H1 (cell line): ENCODE data around the gene CDH12. TPM values are rescaled to one million over a fixed set of nuclear protein-coding genes. Genes with fewer than 3 reads are reported as not detected.
"Not testable (repeated sequence)": the region's sequence is repeated elsewhere in the genome, so short reads cannot be mapped to it uniquely, and the experiment has no call there.

Experiments
- CTCF ChIA-PET: fragments of 300-600 bp; sonication (Branson Sonifier 250); formaldehyde crosslinking; loops from one replicate; lab custom pipeline; 2021; ENCODE audit not compliant: partially characterized antibody; lab: Charles Lee
- POLR2A ChIA-PET: fragments of 300-600 bp; sonication (Branson Sonifier 250); formaldehyde crosslinking; loops from one replicate; lab custom pipeline; 2021; ENCODE audit warnings: inconsistent platforms; ENCODE audit not compliant: partially characterized antibody; lab: Charles Lee
- DNase-seq, 2 experiments: peaks; one replicate each; pipeline versions ENCODE4 v3.0.0 to v3.0.0-alpha.2; 2010 to 2022; ENCODE audit warnings: low spot score in 2 of 2, low read depth in 1 of 2, mixed read lengths in 1 of 2
- FAIRE-seq: peaks from 2 replicates; lab custom pipeline; 2011; peaks lifted over from hg19 to GRCh38; lab: Jason Lieb, UNC
- H2AFZ ChIP-seq: 2 replicates; pipeline ENCODE4 v1.8.1; 2012; ENCODE audit warnings: low read length, inconsistent platforms
- H2AK5ac ChIP-seq: 2 replicates; pipeline ENCODE4 v1.6.1; 2013; ENCODE audit warnings: low read depth, low read length
- H2BK120ac ChIP-seq: replicated peaks from 2 replicates; pipeline ENCODE3; 2013; ENCODE audit warnings: low read depth, low read length, inconsistent platforms
- H2BK12ac ChIP-seq: 2 replicates; pipeline ENCODE4 v1.6.1; 2013; ENCODE audit warnings: low read depth, low read length
- H2BK15ac ChIP-seq: 2 replicates; pipeline ENCODE4 v1.6.1; 2013; ENCODE audit warnings: low read length
- H2BK20ac ChIP-seq: 2 replicates; pipeline ENCODE4 v1.6.1; 2013; ENCODE audit warnings: low read length
- H2BK5ac ChIP-seq: 2 replicates; pipeline ENCODE4 v1.6.1; 2013; ENCODE audit warnings: low read depth, low read length
- H3K14ac ChIP-seq: 2 replicates; pipeline ENCODE4 v1.6.1; 2013; ENCODE audit warnings: inconsistent platforms; ENCODE audit not compliant: insufficient read length
- H3K18ac ChIP-seq: 2 replicates; pipeline ENCODE4 v1.6.1; 2013; ENCODE audit warnings: low read length; ENCODE audit errors: extremely low read depth
- H3K23ac ChIP-seq: 2 replicates; pipeline ENCODE4 v1.6.1; 2013; ENCODE audit warnings: inconsistent platforms; ENCODE audit not compliant: insufficient read length
- H3K23me2 ChIP-seq: 2 replicates; pipeline ENCODE4 v1.6.1; 2013; ENCODE audit warnings: low read depth, low read length
- H3K27ac ChIP-seq: 2 replicates; pipeline ENCODE4 v1.6.1; 2011; ENCODE audit warnings: low read depth, low read length, inconsistent platforms
- H3K27me3 ChIP-seq, 4 experiments: replicated peaks in 1 of 4; 1 replicate in 1 of 4; 2 replicates in 3 of 4; pipeline versions ENCODE4 v1.6.1 to v1.8.1; 2011 to 2013; ENCODE audit warnings: low read length in 3 of 4, mild to moderate bottlenecking in 3 of 4, inconsistent platforms in 2 of 4, mixed read lengths in 2 of 4, moderate library complexity in 1 of 4; ENCODE audit not compliant: control insufficient read depth in 3 of 4, insufficient read depth in 3 of 4; ENCODE audit errors: extremely low read depth in 1 of 4
- H3K36me3 ChIP-seq, 4 experiments: 2 replicates each; pipeline versions ENCODE4 v1.6.1 to v1.8.1; 2011 to 2013; ENCODE audit warnings: mild to moderate bottlenecking in 4 of 4, low read length in 3 of 4, moderate library complexity in 2 of 4, control low read depth in 1 of 4, inconsistent platforms in 1 of 4; ENCODE audit not compliant: insufficient read depth in 4 of 4, control insufficient read depth in 2 of 4
- H3K4ac ChIP-seq: replicated peaks from 2 replicates; pipeline ENCODE3; 2013; ENCODE audit warnings: low read length, low read depth, mixed read lengths, inconsistent platforms; ENCODE audit not compliant: insufficient read length
- H3K4me1 ChIP-seq, 4 experiments: replicated peaks in 1 of 4; 1 replicate in 1 of 4; 2 replicates in 3 of 4; pipeline versions ENCODE4 v1.6.1 to v1.8.1; 2011 to 2013; ENCODE audit warnings: low read length in 3 of 4, inconsistent platforms in 2 of 4, mixed read lengths in 1 of 4; ENCODE audit not compliant: insufficient read depth in 4 of 4, control insufficient read depth in 3 of 4
- H3K4me2 ChIP-seq, 2 experiments: 2 replicates each; pipeline versions ENCODE4 v1.6.1 to v1.8.1; 2011 to 2013; ENCODE audit warnings: low read depth in 2 of 2, low read length in 2 of 2, control low read depth in 1 of 2, inconsistent platforms in 1 of 2, mild to moderate bottlenecking in 1 of 2; ENCODE audit not compliant: insufficient read depth in 1 of 2
- H3K4me3 ChIP-seq, 4 experiments: fragments of 200-600, 300-600 bp in 1 of 4; sonication (generic), shearing (Covaris generic), sonication (Bioruptor Twin) in 1 of 4; 2 replicates each; pipeline versions ENCODE4 v1.5.1 to v1.8.1; 2011 to 2016; ENCODE audit warnings: low read length in 4 of 4, low read depth in 3 of 4, control low read depth in 2 of 4, inconsistent platforms in 2 of 4, mild to moderate bottlenecking in 2 of 4, mixed read lengths in 1 of 4, moderate library complexity in 1 of 4; ENCODE audit not compliant: insufficient read depth in 2 of 4; ENCODE audit errors: extremely low read depth in 1 of 4
- H3K56ac ChIP-seq: replicated peaks from 2 replicates; pipeline ENCODE3; 2013; ENCODE audit warnings: low read depth, mild to moderate bottlenecking, mixed read lengths, low read length, inconsistent platforms; ENCODE audit not compliant: insufficient read length
- H3K79me1 ChIP-seq: 2 replicates; pipeline ENCODE4 v1.6.1; 2013; ENCODE audit warnings: low read depth, low read length, control low read depth
- H3K79me2 ChIP-seq, 2 experiments: 2 replicates each; pipeline versions ENCODE4 v1.6.1 to v1.8.1; 2012 to 2013; ENCODE audit warnings: low read length in 2 of 2, mild to moderate bottlenecking in 2 of 2, inconsistent platforms in 1 of 2; ENCODE audit not compliant: insufficient read depth in 2 of 2, control insufficient read depth in 1 of 2
- H3K9ac ChIP-seq, 4 experiments: replicated peaks in 1 of 4; 1 replicate in 1 of 4; 2 replicates in 3 of 4; pipeline versions ENCODE4 v1.6.1 to v1.8.1; 2011 to 2013; ENCODE audit warnings: low read depth in 3 of 4, low read length in 3 of 4, control low read depth in 2 of 4, mild to moderate bottlenecking in 2 of 4, moderate library complexity in 2 of 4, inconsistent platforms in 1 of 4; ENCODE audit errors: extremely low read depth in 1 of 4
- H3K9me3 ChIP-seq, 2 experiments: 2 replicates each; pipeline versions ENCODE4 v1.6.1 to v1.8.1; 2012 to 2013; ENCODE audit warnings: mild to moderate bottlenecking in 2 of 2, moderate library complexity in 2 of 2, control low read depth in 1 of 2, inconsistent platforms in 1 of 2, low read depth in 1 of 2, low read length in 1 of 2, mixed read lengths in 1 of 2; ENCODE audit not compliant: insufficient read depth in 2 of 2
- H4K20me1 ChIP-seq, 2 experiments: replicated peaks in 1 of 2; 2 replicates each; pipeline versions ENCODE3 to v1.8.1; 2011 to 2013; ENCODE audit warnings: inconsistent platforms in 2 of 2, low read length in 2 of 2, mild to moderate bottlenecking in 1 of 2; ENCODE audit not compliant: insufficient read depth in 2 of 2, control insufficient read depth in 1 of 2
- H4K5ac ChIP-seq: 2 replicates; pipeline ENCODE4 v1.6.1; 2013; ENCODE audit warnings: low read length, low read depth, mixed read lengths, inconsistent platforms; ENCODE audit not compliant: insufficient read length
- H4K8ac ChIP-seq: 2 replicates; pipeline ENCODE4 v1.8.0; 2013; ENCODE audit warnings: mild to moderate bottlenecking, moderate library complexity, low read length, inconsistent platforms; ENCODE audit not compliant: insufficient read depth; ENCODE audit errors: extremely low read depth
- H4K91ac ChIP-seq: replicated peaks from 2 replicates; pipeline ENCODE3; 2013; ENCODE audit warnings: low read length, mixed read lengths, inconsistent platforms; ENCODE audit not compliant: insufficient read length
- RAD21 ChIP-seq, 2 experiments: IDR thresholded peaks in 1 of 2; conservative IDR thresholded peaks in 1 of 2; 2 replicates each; pipeline ENCODE4 v1.6.1; 2011; ENCODE audit warnings: low read depth in 2 of 2, low read length in 2 of 2, improper control_type of control experiment in 1 of 2, inconsistent platforms in 1 of 2, mild to moderate bottlenecking in 1 of 2, moderate library complexity in 1 of 2
- WGBS, 2 experiments: shearing (Covaris generic) in 1 of 2; methylation state at CpG; one replicate each; pipeline versions ENCODE4 v1.1.6 to v1.1.7; 2013 to 2015; ENCODE audit warnings: low lambda C conversion rate in 2 of 2, mixed read lengths in 2 of 2, inconsistent platforms in 1 of 2, low coverage in 1 of 2, missing lambda C conversion rate in 1 of 2; ENCODE audit not compliant: insufficient replicate concordance in 2 of 2, insufficient coverage in 1 of 2, insufficient read length in 1 of 2; ENCODE audit errors: extremely low coverage in 1 of 2, missing lambda C conversion rate in 1 of 2; 5-methylcytosine and 5-hydroxymethylcytosine counted together
- polyA plus RNA-seq, 7 experiments: library from polyadenylated mRNA; depleted of rRNA in 3 of 7; stranded (reverse) in 5 of 7; unstranded in 2 of 7; fragments of >200 nt in 5 of 7; fragments of 200-250 nt in 2 of 7; gene quantifications; 1 replicate in 5 of 7; 2 replicates in 1 of 7; 4 replicates in 1 of 7; pipeline versions ENCODE4 v1.2.1 to v1.2.3, GENCODE V29; 2011 to 2013; ENCODE audit warnings: missing spikeins in 2 of 7, mixed read lengths in 2 of 7
- total RNA-seq: library from RNA; stranded (reverse); fragmentation: NEBNext Ultra II Directional; extraction: Animal tissue kit (Norgen Biotek cat#: 25700); gene quantifications from 2 replicates; pipeline ENCODE4 v1.2.1, GENCODE V29; 2021

The CDH12 gene
- total and polyA plus RNA-seq, 2 of the 8 experiments (the other 6 are each of a cell fraction or from before 2014, with no cell fraction given): 0.03 TPM; not detected in 1

GRCh38 chr5:22277006-22277405, 576.1 kb downstream of the CDH12 start:
- no peak overlapping the region for H2AFZ ChIP-seq
- H3K9me3 ChIP-seq: 0 out of 4 replicates have a peak, but pooled peaks cover 0 to 3% of the 10 kb centered on the region in 2 experiments
- H2BK5ac ChIP-seq: no peak overlapping the region
- H3K9ac ChIP-seq: no peak overlapping the region
- H3K4me1 ChIP-seq: no peaks in the 10 kb centered on the region
- no peak overlapping the region for H3K4me3 ChIP-seq
- no peaks in the 10 kb centered on the region for H3K23me2 ChIP-seq
- no peaks in the 10 kb centered on the region for H3K27me3 ChIP-seq
- no peak for TF ChIP-seq RAD21 (IDR thresholded peaks at IDR 0.05 in 1 of 2, conservative IDR thresholded peaks at IDR 0.05 in 1 of 2; ENCODE audit: low read depth in 2 of 2, low read length in 2 of 2)
- no peak overlapping the region for H2BK12ac ChIP-seq
- no peak overlapping the region for H3K14ac ChIP-seq
- H4K20me1 ChIP-seq: no peaks in the 10 kb centered on the region
- H3K79me1 ChIP-seq: no peaks in the 10 kb centered on the region
- CTCF ChIA-PET: interaction anchor here (0.5 to 0.6 kb wide), 2 partner anchors 32 to 422 kb away, joined by 3 read pairs; no protein-coding TSS in a partner anchor
- FAIRE-seq (no peak), DNase-seq (no peak)
- no peak overlapping the region for H3K56ac ChIP-seq
- H2BK15ac ChIP-seq: no peak overlapping the region
- no peak overlapping the region for H2BK120ac ChIP-seq
- no peak overlapping the region for H3K4me2 ChIP-seq
- H3K27ac ChIP-seq: no peak overlapping the region
- H3K18ac ChIP-seq: no peak overlapping the region
- H3K4ac ChIP-seq: no peak overlapping the region
- H3K36me3 ChIP-seq: no peaks in the 10 kb centered on the region
- no peak overlapping the region for H4K8ac ChIP-seq
- H3K23ac ChIP-seq: no peak overlapping the region
- POLR2A ChIA-PET: no interaction called here
- H2AK5ac ChIP-seq: no peak overlapping the region
- no peak overlapping the region for H4K91ac ChIP-seq
- WGBS, 2 experiments: 83% methylated on average over 4 of the region's 4 CpGs; no CpG with 5 or more reads in 1 of the 2 experiments
- H3K79me2 ChIP-seq: no peaks in the 10 kb centered on the region
- H2BK20ac ChIP-seq: no peak overlapping the region
- H4K5ac ChIP-seq: no peak overlapping the region

- H2BK120ac ChIP-seq, H2BK5ac ChIP-seq, H3K4me2 ChIP-seq, CTCF ChIA-PET, H4K8ac ChIP-seq, H2BK15ac ChIP-seq, H3K4me3 ChIP-seq, H3K14ac ChIP-seq, H3K36me3 ChIP-seq, H4K91ac ChIP-seq, H3K4me1 ChIP-seq, H3K23ac ChIP-seq, H3K23me2 ChIP-seq, DNase-seq, H3K9me3 ChIP-seq, H3K4ac ChIP-seq, H3K79me1 ChIP-seq, POLR2A ChIA-PET, H2AK5ac ChIP-seq, H3K27me3 ChIP-seq, H4K5ac ChIP-seq, H3K9ac ChIP-seq, H2BK20ac ChIP-seq, H3K27ac ChIP-seq, H3K56ac ChIP-seq, FAIRE-seq, H2AFZ ChIP-seq, H3K79me2 ChIP-seq, H4K20me1 ChIP-seq, H3K18ac ChIP-seq, H2BK12ac ChIP-seq: not testable (repeated sequence)
- WGBS, 2 experiments: 93% methylated on average over 7 of the region's 7 CpGs; no CpG with 5 or more reads in 1 of the 2 experiments
Measured at GRCh38 chr5:22265855-22266254, 587.3 kb downstream of the CDH12 start.
